A673 (cell line): Measurements from ENCODE around the gene ZNRF3.

Experiments
- EZH2 ChIP-seq: fragments of 200-600 bp; sonication (generic); IDR thresholded peaks from 2 replicates; pipeline ENCODE4 v1.6.1; 2017; ENCODE audit warnings: borderline replicate concordance, low read depth, mild to moderate bottlenecking, mixed read lengths, antibody characterized with exemption, low read length; ENCODE audit not compliant: poor library complexity, severe bottlenecking
- TF ChIP-seq, protein P1 (sequence below): fragments of 300-800, 200-600 bp; sonication (generic); conservative IDR thresholded peaks from 2 replicates; pipeline ENCODE4 v1.5.1; 2017; ENCODE audit warnings: low read depth, mild to moderate bottlenecking, antibody characterized with exemption, low read length, moderate library complexity, mixed read lengths

DNA sequence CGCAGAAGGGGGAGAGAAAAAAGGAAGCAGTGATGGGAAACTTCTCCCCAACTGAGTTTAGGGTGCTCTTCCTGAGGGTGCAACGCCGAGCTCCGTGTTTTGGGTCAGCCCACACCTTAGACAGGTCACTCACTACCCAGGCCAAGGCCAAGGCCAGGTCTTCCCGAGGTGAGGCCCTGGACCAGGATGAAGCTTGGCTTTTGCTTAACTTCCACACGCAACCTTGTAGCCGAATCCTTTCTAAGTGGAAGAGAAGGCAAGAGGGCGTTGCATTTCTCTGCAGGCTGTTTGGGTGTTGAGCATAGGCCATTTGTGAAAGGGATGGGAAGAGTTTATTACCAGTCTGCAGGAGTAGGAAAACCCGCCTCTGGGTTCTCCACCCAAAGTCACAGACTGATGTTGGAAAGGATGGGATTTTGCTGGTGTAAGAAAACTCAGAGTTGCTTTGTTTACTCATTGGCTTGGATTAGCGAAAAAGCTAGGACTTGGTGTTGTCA is 191.0 kb downstream of the ZNRF3 start:
- TF ChIP-seq, protein P1, sequence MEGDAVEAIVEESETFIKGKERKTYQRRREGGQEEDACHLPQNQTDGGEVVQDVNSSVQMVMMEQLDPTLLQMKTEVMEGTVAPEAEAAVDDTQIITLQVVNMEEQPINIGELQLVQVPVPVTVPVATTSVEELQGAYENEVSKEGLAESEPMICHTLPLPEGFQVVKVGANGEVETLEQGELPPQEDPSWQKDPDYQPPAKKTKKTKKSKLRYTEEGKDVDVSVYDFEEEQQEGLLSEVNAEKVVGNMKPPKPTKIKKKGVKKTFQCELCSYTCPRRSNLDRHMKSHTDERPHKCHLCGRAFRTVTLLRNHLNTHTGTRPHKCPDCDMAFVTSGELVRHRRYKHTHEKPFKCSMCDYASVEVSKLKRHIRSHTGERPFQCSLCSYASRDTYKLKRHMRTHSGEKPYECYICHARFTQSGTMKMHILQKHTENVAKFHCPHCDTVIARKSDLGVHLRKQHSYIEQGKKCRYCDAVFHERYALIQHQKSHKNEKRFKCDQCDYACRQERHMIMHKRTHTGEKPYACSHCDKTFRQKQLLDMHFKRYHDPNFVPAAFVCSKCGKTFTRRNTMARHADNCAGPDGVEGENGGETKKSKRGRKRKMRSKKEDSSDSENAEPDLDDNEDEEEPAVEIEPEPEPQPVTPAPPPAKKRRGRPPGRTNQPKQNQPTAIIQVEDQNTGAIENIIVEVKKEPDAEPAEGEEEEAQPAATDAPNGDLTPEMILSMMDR: no peak
- no peak for TF ChIP-seq EZH2
